ENCODE measurements around the gene ZPBP2. TPM values are rescaled to one million over a fixed set of nuclear protein-coding genes. Genes with fewer than 3 reads are reported as not detected.

Gene ZPBP2
- total and polyA plus RNA-seq, 2 of the 13 experiments (the other 11 are each of a cell fraction or from before 2014, with no cell fraction given) = not detected

GRCh38 chr17:39921323-39921722 lies 53.3 kb downstream of the ZPBP2 start (continued):
- TF ChIP-seq ZNF687 (CRISPR knock-in tag; IDR thresholded peaks at IDR 0.05) = 0 out of 2 replicates have a peak, but pooled peaks have one; percentile 9
- 0 out of 4 replicates have a peak, but pooled peaks of 1 of the 2 experiments have one; percentile 20 for TF ChIP-seq POLR2A (IDR thresholded peaks at IDR 0.05; ENCODE audit: insufficient read depth in 1 of 2, low read depth in 2 of 2, low read length in 2 of 2)

GRCh38 chr17:39922006-39922405 lies 54.0 kb downstream of the ZPBP2 start:
- Histone ChIP-seq H3K79me2 (ENCODE audit: insufficient read depth, low read length) (peaks cover 46% of the 10 kb centered on the region), H3K36me3 (replicated peaks in 1 of 2; ENCODE audit: control insufficient read depth in 1 of 2, insufficient read depth in 2 of 2, low read length in 2 of 2) (peaks cover 25 to 26% of the 10 kb centered on the region in 2 experiments), H2AFZ (ENCODE audit: low read length) (no peak overlapping the region), H3K9me3 (ENCODE audit: low read length) (no peaks in the 10 kb centered on the region), H3K27ac (ENCODE audit: extremely low read length, insufficient read depth, low read length) (peak overlapping the region; percentile 93), H4K20me1 (ENCODE audit: insufficient read depth, low read length) (peaks cover 11% of the 10 kb centered on the region; the same call in 1 of the 2 replicates), H3K4me2 (ENCODE audit: low read depth, low read length) (peak overlapping the region; percentile 23; the same call in 1 of the 2 replicates), H3K9ac (ENCODE audit: insufficient read depth, low read depth, low read length) (no peak overlapping the region), H3K4me1 (ENCODE audit: insufficient read depth, low read length) (peaks cover 89% of the 10 kb centered on the region), H3K27me3 (ENCODE audit: control insufficient read depth in 1 of 2, insufficient read depth in 2 of 2, low read length in 2 of 2) (no peaks in the 10 kb centered on the region; a peak in 1 of 5 replicates), H3K4me3 (replicated peaks in 1 of 3; ENCODE audit: insufficient read depth in 1 of 3, low read depth in 2 of 3, low read length in 3 of 3) (peak overlapping the region in 1 of 3 experiments; percentile 1; a peak in 1 of 6 replicates)
- WGBS (ENCODE audit: low lambda C conversion rate) = 43% methylated on average over 6 of the region's 6 CpGs
- BruUV-seq (replicated peaks) = no TSS peak
- ATAC-seq (no peak), FAIRE-seq (peak; percentile 48), DNase-seq (ENCODE audit: low spot score) (no peak)
- in situ Hi-C loops (cut with HindIII; ENCODE audit: extremely low pct_ligation_motif_present, low pct_unique_long_range_greater_than_20kb) (loop anchor here (5.0 kb wide), 1 partner anchor 50 kb away; no protein-coding TSS in a partner anchor), intact Hi-C loops (cut with micrococcal nuclease; ENCODE audit: unreplicated experiment) (loop anchor here (10.0 kb wide), 1 partner anchor 183 kb away; the partner anchor contains the start of gene NR1D1)
- ChIA-PET POLR2A (interaction anchor here (0.5 to 2.3 kb wide), 3 partner anchors 17 to 219 kb away, joined by 3 to 8 read pairs (median 3); no protein-coding TSS in a partner anchor), CTCF (ENCODE audit: low intra/inter-chr PET ratio, low total read pairs) (no interaction called here)
- TF ChIP-seq ZBTB38 (CRISPR knock-in tag; IDR thresholded peaks at IDR 0.05) = peak; percentile 69; the same call in 1 of the 2 replicates
- TF ChIP-seq HNF4A (CRISPR knock-in tag; IDR thresholded peaks at IDR 0.05) = peak; percentile 48
- peak; percentile 32; the same call in 1 of the 2 replicates for TF ChIP-seq ZNF574 (CRISPR knock-in tag; IDR thresholded peaks at IDR 0.05)
- 0 out of 2 replicates have a peak, but pooled peaks have one; percentile 31 for TF ChIP-seq PAXIP1 (CRISPR knock-in tag; conservative IDR thresholded peaks at IDR 0.05)
- TF ChIP-seq HOXA3 (CRISPR knock-in tag; IDR thresholded peaks at IDR 0.05) = peak; percentile 47; the same call in 1 of the 2 replicates
- no peak for TF ChIP-seq KDM6A (CRISPR knock-in tag; IDR thresholded peaks at IDR 0.05; ENCODE audit: low read depth)
